ENCODE results near the gene CD2.
"Not testable (repeated sequence)": the region's sequence is repeated elsewhere in the genome, so short reads cannot be mapped to it uniquely, and the experiment has no call there.

The CD2 gene

GRCh38 chr1:116732726-116733125 lies 21.5 kb upstream of the CD2 start:
- no peak for DNase-seq

- no peak for DNase-seq
Observed at GRCh38 chr1:116733476-116734365, 20.5 kb upstream of the CD2 start.

- no peak for DNase-seq
Observed at GRCh38 chr1:116735246-116735645, 19.0 kb upstream of the CD2 start.

GRCh38 chr1:116737020-116737854 lies 17.0 kb upstream of the CD2 start:
- DNase-seq = peak; percentile 25

GRCh38 chr1:116737855-116738321 lies 16.3 kb upstream of the CD2 start:
- no peak for DNase-seq

- no peak for DNase-seq
Observed at GRCh38 chr1:116738673-116739370, 15.4 kb upstream of the CD2 start.

- no peak for DNase-seq
Observed at GRCh38 chr1:116739371-116740012, 14.7 kb upstream of the CD2 start.

GRCh38 chr1:116740296-116740695 lies 13.9 kb upstream of the CD2 start:
- no peak for DNase-seq

- DNase-seq = no peak
Observed at GRCh38 chr1:116740746-116741145, 13.5 kb upstream of the CD2 start.

- DNase-seq = no peak
Observed at GRCh38 chr1:116741836-116742565, 12.2 kb upstream of the CD2 start.

- no peak for DNase-seq
Observed at GRCh38 chr1:116743535-116743934, 10.7 kb upstream of the CD2 start.

- no peak for DNase-seq
Observed at GRCh38 chr1:116748272-116748671, 6.0 kb upstream of the CD2 start.

GRCh38 chr1:116751146-116751545 lies 3.1 kb upstream of the CD2 start:
- DNase-seq = no peak

- no peak for DNase-seq
Observed at GRCh38 chr1:116751621-116752020, 2.6 kb upstream of the CD2 start.

GRCh38 chr1:116753312-116753711 lies 918 bp upstream of the CD2 start:
- no peak for DNase-seq

GRCh38 chr1:116755066-116755465 lies 836 bp downstream of the CD2 start:
- no peak for DNase-seq

- DNase-seq = no peak
Observed at GRCh38 chr1:116755681-116756080, 1.5 kb downstream of the CD2 start.

GRCh38 chr1:116756092-116756491 lies 1.9 kb downstream of the CD2 start:
- DNase-seq = not testable (repeated sequence)

GRCh38 chr1:116758456-116758815 lies 4.2 kb downstream of the CD2 start:
- DNase-seq = not testable (repeated sequence)

- no peak for DNase-seq
Observed at GRCh38 chr1:116759636-116760035, 5.4 kb downstream of the CD2 start.

- no peak for DNase-seq
Observed at GRCh38 chr1:116760487-116760886, 6.3 kb downstream of the CD2 start.

All from amniotic stem cell (primary cell).